Smooth muscle cell (in vitro differentiated cells): ENCODE measurements around the gene TNFAIP8L3. TPM values are rescaled to one million over a fixed set of nuclear protein-coding genes. Genes with fewer than 3 reads are reported as not detected.

Source experiments
- DNase-seq: peaks from one replicate; lab custom pipeline; 2025; ENCODE audit not compliant: unreplicated experiment; lab: John Stamatoyannopoulos, UW
- H2AFZ ChIP-seq: fragments of 200-600 bp; sonication (generic); 2 replicates; pipeline ENCODE4 v1.6.0; 2016; ENCODE audit warnings: antibody characterized with exemption, low read depth, mild to moderate bottlenecking
- H3F3A ChIP-seq: fragments of 200-600 bp; sonication (generic); 2 replicates; pipeline ENCODE4 v1.6.0; 2017; ENCODE audit warnings: antibody characterized with exemption, low read depth
- H3K27ac ChIP-seq: fragments of 200-600 bp; sonication (generic); 2 replicates; pipeline ENCODE4 v1.5.1; 2016; ENCODE audit warnings: low read depth, mild to moderate bottlenecking
- H3K27me3 ChIP-seq: fragments of 200-600 bp; sonication (generic); 2 replicates; pipeline ENCODE4 v1.6.1; 2016; ENCODE audit warnings: low read depth, mild to moderate bottlenecking
- H3K36me3 ChIP-seq: fragments of 200-600 bp; sonication (generic); 2 replicates; pipeline ENCODE4 v1.5.1; 2016; ENCODE audit warnings: low read depth
- H3K4me1 ChIP-seq: fragments of 200-600 bp; sonication (generic); 2 replicates; pipeline ENCODE4 v1.5.1; 2016; ENCODE audit warnings: low read depth
- H3K4me2 ChIP-seq: fragments of 200-600 bp; sonication (generic); 2 replicates; pipeline ENCODE4 v1.6.0; 2016; ENCODE audit warnings: mild to moderate bottlenecking
- H3K4me3 ChIP-seq: fragments of 200-600 bp; sonication (generic); 2 replicates; pipeline ENCODE4 v1.5.1; 2016; ENCODE audit warnings: mild to moderate bottlenecking
- H3K79me2 ChIP-seq: fragments of 200-600 bp; sonication (generic); 2 replicates; pipeline ENCODE4 v1.6.0; 2016; ENCODE audit warnings: low read depth, mild to moderate bottlenecking
- H3K9ac ChIP-seq: fragments of 200-600 bp; sonication (generic); 2 replicates; pipeline ENCODE4 v1.6.0; 2016; ENCODE audit warnings: low read depth
- H3K9me3 ChIP-seq: fragments of 200-600 bp; sonication (generic); replicated peaks from 2 replicates; pipeline ENCODE4 v1.5.1; 2016; ENCODE audit warnings: low read depth
- H4K20me1 ChIP-seq: fragments of 200-600 bp; sonication (generic); 2 replicates; pipeline ENCODE4 v1.6.0; 2016; ENCODE audit warnings: low read depth
- CTCF ChIP-seq: fragments of 200-600 bp; sonication (generic); IDR thresholded peaks from 2 replicates; pipeline ENCODE4 v1.5.1; 2017; ENCODE audit warnings: borderline replicate concordance, mild to moderate bottlenecking, antibody characterized with exemption; ENCODE audit not compliant: insufficient read depth, poor library complexity, severe bottlenecking
- WGBS: methylation state at CpG from one replicate; pipeline ENCODE4 v1.1.7; 2016; ENCODE audit warnings: low lambda C conversion rate; 5-methylcytosine and 5-hydroxymethylcytosine counted together
- polyA plus RNA-seq: library from polyadenylated mRNA; unstranded; fragments of >200 nt; fragmentation: Nextera tagmentation; extraction: Ambion mirVana; gene quantifications from 2 replicates; pipeline ENCODE4 v1.2.1, GENCODE V29; 2016
- total RNA-seq: library from RNA; depleted of rRNA; stranded (reverse); fragments of >200 nt; gene quantifications from 2 replicates; pipeline ENCODE4 v1.2.3, GENCODE V29; 2014

Gene TNFAIP8L3
- total and polyA plus RNA-seq, 2 experiments from 2014 or later, result not detected

- Histone ChIP-seq H3K4me2 (no peak overlapping the region), H3K36me3 (no peaks in the 10 kb centered on the region), H3K79me2 (no peaks in the 10 kb centered on the region), H3K27ac (no peak overlapping the region), H3K4me3 (no peak overlapping the region), H3K4me1 (peaks cover 9% of the 10 kb centered on the region), H3K9me3 (no peaks in the 10 kb centered on the region), H4K20me1 (no peaks in the 10 kb centered on the region), H2AFZ (no peak overlapping the region), H3F3A (peaks cover 5% of the 10 kb centered on the region), H3K27me3 (peaks cover 56% of the 10 kb centered on the region), H3K9ac (no peak overlapping the region)
- WGBS, result 81% methylated on average over 12 of the region's 12 CpGs
- no peak for DNase-seq
- no peak for TF ChIP-seq CTCF
Observed at GRCh38 chr15:51092480-51093040, 2.1 kb downstream of the TNFAIP8L3 start.

- no peak for DNase-seq
- H3K36me3 ChIP-seq, result no peaks in the 10 kb centered on the region
- H4K20me1 ChIP-seq, result no peaks in the 10 kb centered on the region
- H3K27me3 ChIP-seq, result peaks cover 52% of the 10 kb centered on the region
- WGBS, result 87% methylated on average over 3 of the region's 3 CpGs
- H2AFZ ChIP-seq, result no peak overlapping the region
- peaks cover 9% of the 10 kb centered on the region for H3K4me1 ChIP-seq
- H3K27ac ChIP-seq, result no peak overlapping the region
- no peak for TF ChIP-seq CTCF
- H3K4me2 ChIP-seq, result no peak overlapping the region
- no peak overlapping the region for H3K4me3 ChIP-seq
- no peaks in the 10 kb centered on the region for H3K9me3 ChIP-seq
- no peak overlapping the region for H3K9ac ChIP-seq
- H3F3A ChIP-seq, result no peaks in the 10 kb centered on the region
- no peaks in the 10 kb centered on the region for H3K79me2 ChIP-seq
Observed at GRCh38 chr15:51090753-51091152, 4.0 kb downstream of the TNFAIP8L3 start.

GRCh38 chr15:51089699-51090453, 4.8 kb downstream of the TNFAIP8L3 start:
- Histone ChIP-seq H3F3A (no peaks in the 10 kb centered on the region), H3K79me2 (no peaks in the 10 kb centered on the region), H3K9ac (no peak overlapping the region), H3K4me1 (peaks cover 4% of the 10 kb centered on the region), H3K27me3 (peaks cover 45% of the 10 kb centered on the region), H3K36me3 (no peaks in the 10 kb centered on the region), H3K4me3 (no peak overlapping the region), H2AFZ (no peak overlapping the region), H4K20me1 (no peaks in the 10 kb centered on the region), H3K27ac (no peak overlapping the region), H3K9me3 (no peaks in the 10 kb centered on the region), H3K4me2 (no peak overlapping the region)
- WGBS, result 78% methylated on average over 4 of the region's 4 CpGs
- TF ChIP-seq CTCF, result no peak
- no peak for DNase-seq
